WTC11 (cell line): ENCODE data around the gene CAV2. TPM values are rescaled to one million over a fixed set of nuclear protein-coding genes. Genes with fewer than 3 reads are reported as not detected.

Source experiments
- ATAC-seq: fragments of 200-7000 bp; cut with Tn5 transposase; 2 replicates; pipeline ENCODE4 v1.10.0; 2021; ENCODE audit warnings: mild to moderate bottlenecking, moderate library complexity
- CTCF ChIA-PET: fragments of 300-600 bp; sonication (Branson Sonifier 250); formaldehyde crosslinking; loops from one replicate; lab custom pipeline; 2021; ENCODE audit warnings: antibody characterized with exemption; lab: Charles Lee
- POLR2A ChIA-PET: fragments of 350-600 bp; sonication (Branson Sonifier 250); formaldehyde crosslinking; loops from one replicate; lab custom pipeline; 2021; ENCODE audit warnings: antibody characterized with exemption; lab: Charles Lee
- DNase-seq: peaks from one replicate; pipeline ENCODE4 v3.0.0; 2021; ENCODE audit warnings: low spot score
- H3K27ac Mint-ChIP-seq: 2 replicates; pipeline ENCODE4 v1.8.0; 2021; ENCODE audit warnings: mixed read lengths
- H3K27me3 Mint-ChIP-seq: 2 replicates; pipeline ENCODE4 v1.8.0; 2021; ENCODE audit warnings: low read depth, mild to moderate bottlenecking, moderate library complexity, mixed read lengths
- H3K36me3 Mint-ChIP-seq: 2 replicates; pipeline ENCODE4 v1.8.0; 2021; ENCODE audit warnings: mixed read lengths
- H3K4me1 Mint-ChIP-seq: 2 replicates; pipeline ENCODE4 v1.8.0; 2022; ENCODE audit warnings: mixed read lengths
- H3K4me3 Mint-ChIP-seq: 2 replicates; pipeline ENCODE4 v1.8.0; 2021; ENCODE audit warnings: mild to moderate bottlenecking, moderate library complexity, mixed read lengths
- H3K9me3 Mint-ChIP-seq: 2 replicates; pipeline ENCODE4 v1.8.0; 2021; ENCODE audit warnings: mixed read lengths
- E2F4 ChIP-seq: sonication (generic); formaldehyde crosslinking; IDR thresholded peaks from 2 replicates; pipeline ENCODE4 v1.8.1; 2022; ENCODE audit warnings: low read depth, mild to moderate bottlenecking, moderate library complexity, missing genetic modification reagents, borderline replicate concordance
- ESRRA ChIP-seq: sonication (generic); formaldehyde crosslinking; IDR thresholded peaks from 2 replicates; pipeline ENCODE4 v1.8.1; 2022; ENCODE audit warnings: mild to moderate bottlenecking, missing genetic modification reagents, borderline replicate concordance
- ETV6 ChIP-seq: sonication (generic); formaldehyde crosslinking; IDR thresholded peaks from 2 replicates; pipeline ENCODE4 v1.8.1; 2022; ENCODE audit warnings: mild to moderate bottlenecking, missing genetic modification reagents
- GRHL2 ChIP-seq: fragments of 250-450 bp; sonication (Bioruptor Pico); IDR thresholded peaks from 2 replicates; pipeline ENCODE4 v1.8.0; 2022; ENCODE audit warnings: mild to moderate bottlenecking, moderate library complexity; ENCODE audit not compliant: insufficient replicate concordance, severe bottlenecking
- GTF2I ChIP-seq: fragments of 250-450 bp; sonication (Bioruptor Pico); conservative IDR thresholded peaks from 2 replicates; pipeline ENCODE4 v1.4.0; 2021; ENCODE audit warnings: mild to moderate bottlenecking
- NFATC4 ChIP-seq: fragments of 250-450 bp; sonication (Bioruptor Pico); IDR thresholded peaks from 2 replicates; pipeline ENCODE4 v1.9.0; 2021; ENCODE audit warnings: mild to moderate bottlenecking
- NR1H2 ChIP-seq: sonication (generic); formaldehyde crosslinking; IDR thresholded peaks from 2 replicates; pipeline ENCODE4 v1.9.0; 2021; ENCODE audit warnings: mild to moderate bottlenecking, moderate library complexity, missing genetic modification reagents
- NR3C1 ChIP-seq: sonication (generic); formaldehyde crosslinking; conservative IDR thresholded peaks from 2 replicates; pipeline ENCODE4 v1.8.1; 2023; ENCODE audit warnings: low read depth, mild to moderate bottlenecking, missing genetic modification reagents
- SOX15 ChIP-seq: fragments of 250-450 bp; sonication (Bioruptor Pico); IDR thresholded peaks from 2 replicates; pipeline ENCODE4 v1.9.0; 2021; ENCODE audit warnings: mild to moderate bottlenecking
- ZNF138 ChIP-seq: sonication (generic); formaldehyde crosslinking; conservative IDR thresholded peaks from 2 replicates; pipeline ENCODE4 v1.8.1; 2022; ENCODE audit warnings: mild to moderate bottlenecking, moderate library complexity, missing genetic modification reagents
- ZNF416 ChIP-seq: fragments of 250-450 bp; sonication (Bioruptor Pico); IDR thresholded peaks from 2 replicates; pipeline ENCODE4 v1.9.0; 2021; ENCODE audit warnings: mild to moderate bottlenecking, inconsistent platforms
- ZNF512 ChIP-seq: sonication (generic); formaldehyde crosslinking; IDR thresholded peaks from 2 replicates; pipeline ENCODE4 v1.8.1; 2022; ENCODE audit warnings: missing genetic modification reagents, borderline replicate concordance
- total RNA-seq: library from RNA; stranded (reverse); gene quantifications from 3 replicates; pipeline ENCODE4 v1.2.3, GENCODE V29; 2021
- TF ChIP-seq, protein P1 (sequence below): sonication (generic); formaldehyde crosslinking; IDR thresholded peaks from 2 replicates; pipeline ENCODE4 v1.8.1; 2022; ENCODE audit warnings: mild to moderate bottlenecking, moderate library complexity, missing genetic modification reagents
- TF ChIP-seq, protein P2 (sequence below): sonication (generic); formaldehyde crosslinking; IDR thresholded peaks from 2 replicates; pipeline ENCODE4 v1.8.0; 2022; ENCODE audit warnings: mild to moderate bottlenecking, missing genetic modification reagents
- TF ChIP-seq, protein P3 (sequence below): fragments of 250-450 bp; sonication (Bioruptor Pico); IDR thresholded peaks from 2 replicates; pipeline ENCODE4 v2.1.2; 2022; ENCODE audit warnings: mild to moderate bottlenecking, moderate library complexity
- TF ChIP-seq, protein P4 (sequence below): sonication (generic); formaldehyde crosslinking; IDR thresholded peaks from 2 replicates; pipeline ENCODE4 v1.8.0; 2023; ENCODE audit warnings: missing genetic modification reagents, mild to moderate bottlenecking, borderline replicate concordance

Gene CAV2
- total RNA-seq, 1 experiment from 2014 or later, result 4.3 TPM

DNA sequence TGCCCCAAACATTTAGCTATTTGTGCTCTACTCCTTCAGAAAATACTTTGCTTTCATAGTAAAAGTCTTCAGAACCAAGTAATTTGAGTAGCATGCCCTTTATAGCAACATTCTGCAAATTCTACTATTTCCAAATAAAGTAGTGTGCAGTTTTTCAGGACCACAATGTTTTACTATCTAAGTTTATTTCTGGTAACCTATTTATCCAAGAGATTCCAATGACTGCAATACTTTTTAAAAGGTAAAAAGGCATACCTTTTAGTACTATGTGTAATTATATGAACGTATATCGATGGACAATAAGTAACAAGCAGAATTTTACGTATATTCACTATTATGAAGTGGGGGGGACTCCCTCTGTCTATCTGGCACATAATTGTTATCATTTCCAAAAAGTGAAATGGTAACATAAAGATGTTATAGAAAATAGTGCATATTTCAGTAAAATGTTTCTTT, 6.9 kb upstream of the CAV2 start:
- ChIA-PET CTCF (no interaction called here), POLR2A (no interaction called here)
- Mint-ChIP-seq H3K27me3 (no peaks in the 10 kb centered on the region), H3K4me1 (no peaks in the 10 kb centered on the region), H3K36me3 (no peaks in the 10 kb centered on the region), H3K9me3 (peaks cover 7% of the 10 kb centered on the region; the same call in 1 of the 2 replicates), H3K27ac (no peak overlapping the region), H3K4me3 (no peak overlapping the region)
- ATAC-seq, result no peak
- TF ChIP-seq GRHL2 (CRISPR knock-in tag) (no peak), ETV6 (no peak), GTF2I (CRISPR knock-in tag) (no peak), E2F4 (CRISPR knock-in tag) (no peak), SOX15 (CRISPR knock-in tag) (no peak), ZNF512 (CRISPR knock-in tag) (no peak), ZNF138 (CRISPR knock-in tag) (no peak), ZNF416 (CRISPR knock-in tag) (no peak), ESRRA (CRISPR knock-in tag) (no peak), NR1H2 (CRISPR knock-in tag) (no peak), NR3C1 (no peak), NFATC4 (CRISPR knock-in tag) (no peak)
- TF ChIP-seq, protein P1, sequence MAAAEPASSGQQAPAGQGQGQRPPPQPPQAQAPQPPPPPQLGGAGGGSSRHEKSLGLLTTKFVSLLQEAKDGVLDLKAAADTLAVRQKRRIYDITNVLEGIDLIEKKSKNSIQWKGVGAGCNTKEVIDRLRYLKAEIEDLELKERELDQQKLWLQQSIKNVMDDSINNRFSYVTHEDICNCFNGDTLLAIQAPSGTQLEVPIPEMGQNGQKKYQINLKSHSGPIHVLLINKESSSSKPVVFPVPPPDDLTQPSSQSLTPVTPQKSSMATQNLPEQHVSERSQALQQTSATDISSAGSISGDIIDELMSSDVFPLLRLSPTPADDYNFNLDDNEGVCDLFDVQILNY, result no peak
- TF ChIP-seq, protein P2, sequence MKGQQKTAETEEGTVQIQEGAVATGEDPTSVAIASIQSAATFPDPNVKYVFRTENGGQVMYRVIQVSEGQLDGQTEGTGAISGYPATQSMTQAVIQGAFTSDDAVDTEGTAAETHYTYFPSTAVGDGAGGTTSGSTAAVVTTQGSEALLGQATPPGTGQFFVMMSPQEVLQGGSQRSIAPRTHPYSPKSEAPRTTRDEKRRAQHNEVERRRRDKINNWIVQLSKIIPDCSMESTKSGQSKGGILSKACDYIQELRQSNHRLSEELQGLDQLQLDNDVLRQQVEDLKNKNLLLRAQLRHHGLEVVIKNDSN, result no peak
- TF ChIP-seq, protein P3, sequence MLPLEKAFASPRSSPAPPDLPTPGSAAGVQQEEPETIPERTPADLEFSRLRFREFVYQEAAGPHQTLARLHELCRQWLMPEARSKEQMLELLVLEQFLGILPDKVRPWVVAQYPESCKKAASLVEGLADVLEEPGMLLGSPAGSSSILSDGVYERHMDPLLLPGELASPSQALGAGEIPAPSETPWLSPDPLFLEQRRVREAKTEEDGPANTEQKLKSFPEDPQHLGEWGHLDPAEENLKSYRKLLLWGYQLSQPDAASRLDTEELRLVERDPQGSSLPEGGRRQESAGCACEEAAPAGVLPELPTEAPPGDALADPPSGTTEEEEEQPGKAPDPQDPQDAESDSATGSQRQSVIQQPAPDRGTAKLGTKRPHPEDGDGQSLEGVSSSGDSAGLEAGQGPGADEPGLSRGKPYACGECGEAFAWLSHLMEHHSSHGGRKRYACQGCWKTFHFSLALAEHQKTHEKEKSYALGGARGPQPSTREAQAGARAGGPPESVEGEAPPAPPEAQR (CRISPR knock-in tag), result no peak
- no peak for DNase-seq

DNA sequence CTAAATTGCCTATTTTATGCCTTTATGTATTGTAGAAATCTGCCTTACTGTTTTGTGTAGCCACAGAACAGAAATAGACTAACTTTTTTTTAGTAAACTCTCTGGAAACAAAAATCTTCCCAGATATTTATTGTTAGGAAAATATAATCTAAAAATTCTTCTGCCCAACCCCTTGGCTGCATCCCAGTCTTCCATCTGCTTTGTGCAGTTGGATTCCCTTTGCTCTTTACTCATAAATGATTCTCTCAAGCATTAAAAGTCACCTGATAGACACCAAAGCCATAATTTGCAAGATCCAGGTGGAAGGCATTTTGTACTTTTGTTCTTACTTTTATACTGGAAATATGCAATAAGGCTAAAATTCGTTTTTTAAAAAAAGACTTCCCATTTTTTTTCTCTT, 6.1 kb upstream of the CAV2 start:
- peaks cover 4% of the 10 kb centered on the region for H3K27me3 Mint-ChIP-seq
- H3K4me1 Mint-ChIP-seq, result no peaks in the 10 kb centered on the region
- H3K4me3 Mint-ChIP-seq, result no peak overlapping the region
- no peak for ATAC-seq
- POLR2A ChIA-PET, result no interaction called here
- no peak for DNase-seq
- TF ChIP-seq, protein P4, sequence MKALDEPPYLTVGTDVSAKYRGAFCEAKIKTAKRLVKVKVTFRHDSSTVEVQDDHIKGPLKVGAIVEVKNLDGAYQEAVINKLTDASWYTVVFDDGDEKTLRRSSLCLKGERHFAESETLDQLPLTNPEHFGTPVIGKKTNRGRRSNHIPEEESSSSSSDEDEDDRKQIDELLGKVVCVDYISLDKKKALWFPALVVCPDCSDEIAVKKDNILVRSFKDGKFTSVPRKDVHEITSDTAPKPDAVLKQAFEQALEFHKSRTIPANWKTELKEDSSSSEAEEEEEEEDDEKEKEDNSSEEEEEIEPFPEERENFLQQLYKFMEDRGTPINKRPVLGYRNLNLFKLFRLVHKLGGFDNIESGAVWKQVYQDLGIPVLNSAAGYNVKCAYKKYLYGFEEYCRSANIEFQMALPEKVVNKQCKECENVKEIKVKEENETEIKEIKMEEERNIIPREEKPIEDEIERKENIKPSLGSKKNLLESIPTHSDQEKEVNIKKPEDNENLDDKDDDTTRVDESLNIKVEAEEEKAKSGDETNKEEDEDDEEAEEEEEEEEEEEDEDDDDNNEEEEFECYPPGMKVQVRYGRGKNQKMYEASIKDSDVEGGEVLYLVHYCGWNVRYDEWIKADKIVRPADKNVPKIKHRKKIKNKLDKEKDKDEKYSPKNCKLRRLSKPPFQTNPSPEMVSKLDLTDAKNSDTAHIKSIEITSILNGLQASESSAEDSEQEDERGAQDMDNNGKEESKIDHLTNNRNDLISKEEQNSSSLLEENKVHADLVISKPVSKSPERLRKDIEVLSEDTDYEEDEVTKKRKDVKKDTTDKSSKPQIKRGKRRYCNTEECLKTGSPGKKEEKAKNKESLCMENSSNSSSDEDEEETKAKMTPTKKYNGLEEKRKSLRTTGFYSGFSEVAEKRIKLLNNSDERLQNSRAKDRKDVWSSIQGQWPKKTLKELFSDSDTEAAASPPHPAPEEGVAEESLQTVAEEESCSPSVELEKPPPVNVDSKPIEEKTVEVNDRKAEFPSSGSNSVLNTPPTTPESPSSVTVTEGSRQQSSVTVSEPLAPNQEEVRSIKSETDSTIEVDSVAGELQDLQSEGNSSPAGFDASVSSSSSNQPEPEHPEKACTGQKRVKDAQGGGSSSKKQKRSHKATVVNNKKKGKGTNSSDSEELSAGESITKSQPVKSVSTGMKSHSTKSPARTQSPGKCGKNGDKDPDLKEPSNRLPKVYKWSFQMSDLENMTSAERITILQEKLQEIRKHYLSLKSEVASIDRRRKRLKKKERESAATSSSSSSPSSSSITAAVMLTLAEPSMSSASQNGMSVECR, result no peak
- H3K36me3 Mint-ChIP-seq, result no peaks in the 10 kb centered on the region
- no peak overlapping the region for H3K27ac Mint-ChIP-seq
- CTCF ChIA-PET, result no interaction called here
- peaks cover 7% of the 10 kb centered on the region; the same call in 1 of the 2 replicates for H3K9me3 Mint-ChIP-seq
